BLaER1 (cell line): ENCODE measurements around the gene FMN2.

Experiments used
- H3K27ac ChIP-seq: shearing (Covaris generic); formaldehyde crosslinking; 2 replicates; pipeline ENCODE4 v1.8.1; 2022
- H3K27me3 ChIP-seq: shearing (Covaris generic); formaldehyde crosslinking; 2 replicates; pipeline ENCODE4 v1.8.1; 2022
- H3K36me3 ChIP-seq: shearing (Covaris generic); formaldehyde crosslinking; 2 replicates; pipeline ENCODE4 v1.8.1; 2022
- H3K4me1 ChIP-seq: shearing (Covaris generic); formaldehyde crosslinking; 2 replicates; pipeline ENCODE4 v1.8.1; 2022
- H3K4me2 ChIP-seq: shearing (Covaris generic); formaldehyde crosslinking; 2 replicates; pipeline ENCODE4 v1.8.1; 2022
- H3K4me3 ChIP-seq: shearing (Covaris generic); formaldehyde crosslinking; 2 replicates; pipeline ENCODE4 v1.8.1; 2022
- H3K9ac ChIP-seq: shearing (Covaris generic); formaldehyde crosslinking; 2 replicates; pipeline ENCODE4 v1.8.1; 2022
- H3K9me3 ChIP-seq: shearing (Covaris generic); formaldehyde crosslinking; 2 replicates; pipeline ENCODE4 v1.8.1; 2022
- H4K20me1 ChIP-seq: shearing (Covaris generic); formaldehyde crosslinking; 2 replicates; pipeline ENCODE4 v1.8.1; 2022
- Cebpa-rat ChIP-seq: shearing (Covaris generic); IDR thresholded peaks from 2 replicates; pipeline ENCODE4 v1.8.1; 2022

The FMN2 gene

DNA sequence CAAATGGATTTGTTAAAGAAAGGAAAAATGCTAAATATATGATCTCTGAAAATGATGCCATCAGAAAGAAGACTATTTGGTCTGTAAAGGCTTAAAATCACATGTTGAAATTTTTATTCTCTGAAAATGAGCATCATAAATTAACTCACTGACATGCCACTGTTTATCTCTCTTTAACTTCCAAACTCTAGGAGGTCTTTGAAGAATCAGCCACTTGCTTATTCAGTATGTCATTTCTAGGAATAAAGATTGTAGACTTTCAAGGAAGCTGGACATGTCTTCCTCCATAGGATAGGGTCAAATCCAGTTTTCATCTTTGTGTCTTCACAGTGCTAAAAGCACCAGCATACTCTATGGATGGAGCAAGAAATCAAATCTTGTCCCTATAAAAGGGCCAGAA, 147.6 kb downstream of the FMN2 start:
- no peak for TF ChIP-seq Cebpa-rat
- Histone ChIP-seq H3K4me1 (no peaks in the 10 kb centered on the region), H3K27me3 (no peaks in the 10 kb centered on the region), H3K9ac (no peak overlapping the region), H3K4me3 (no peak overlapping the region), H4K20me1 (no peaks in the 10 kb centered on the region), H3K9me3 (no peaks in the 10 kb centered on the region; the same call in 1 of the 2 replicates), H3K36me3 (no peaks in the 10 kb centered on the region), H3K27ac (no peak overlapping the region), H3K4me2 (no peak overlapping the region)

DNA sequence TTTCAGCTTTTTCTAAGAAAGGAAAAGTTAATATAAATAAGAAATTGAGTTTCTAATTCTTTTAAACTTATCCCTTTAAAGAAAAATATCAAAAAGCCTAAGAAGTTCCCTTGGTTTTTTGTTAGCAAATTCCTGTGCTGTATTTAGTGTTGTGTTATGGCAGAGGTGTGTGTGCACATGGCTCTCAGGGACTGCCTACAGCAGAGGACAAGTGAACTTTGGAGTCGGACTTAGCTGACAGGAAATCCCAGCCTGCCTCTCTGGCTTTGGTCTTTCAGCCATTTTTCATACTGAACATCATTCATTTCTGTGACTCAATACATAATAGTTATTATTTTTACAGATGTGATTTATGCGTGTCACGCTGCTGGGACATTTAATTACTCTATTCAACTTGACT, 149.6 kb downstream of the FMN2 start:
- Histone ChIP-seq H3K4me2 (no peak overlapping the region), H3K27me3 (no peaks in the 10 kb centered on the region), H3K9me3 (no peaks in the 10 kb centered on the region; the same call in 1 of the 2 replicates), H3K9ac (no peak overlapping the region), H3K36me3 (no peaks in the 10 kb centered on the region), H4K20me1 (no peaks in the 10 kb centered on the region), H3K4me3 (no peak overlapping the region), H3K4me1 (no peaks in the 10 kb centered on the region), H3K27ac (no peak overlapping the region)
- no peak for TF ChIP-seq Cebpa-rat

DNA sequence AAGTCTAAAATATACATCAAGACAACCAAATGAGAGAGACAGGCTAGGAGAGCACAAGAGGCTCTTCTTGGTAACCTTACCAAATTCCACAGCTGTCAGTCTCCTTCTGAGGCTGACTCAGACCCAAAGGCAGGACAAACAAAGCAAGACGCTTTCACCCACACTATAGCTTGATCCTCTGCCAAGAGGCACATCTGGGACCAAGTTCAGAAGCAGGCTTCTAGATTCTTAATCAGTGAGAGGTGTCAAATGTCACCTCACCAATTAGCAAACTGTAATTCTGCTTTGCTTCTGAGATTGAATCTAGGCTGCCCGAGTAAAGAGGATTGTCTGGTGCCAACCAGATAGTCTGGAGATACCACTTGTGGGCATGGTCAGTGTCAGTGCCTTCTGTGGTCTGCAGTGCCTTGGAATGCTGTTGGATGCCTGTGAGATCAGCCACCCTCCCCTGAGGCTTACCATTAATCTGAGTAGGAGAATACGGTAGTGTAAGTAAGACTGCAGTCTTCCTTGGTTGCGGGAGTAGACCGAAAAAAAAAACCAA, 151.0 kb downstream of the FMN2 start:
- no peak overlapping the region for H3K9ac ChIP-seq
- H3K4me3 ChIP-seq = no peak overlapping the region
- no peaks in the 10 kb centered on the region for H3K4me1 ChIP-seq
- no peak overlapping the region for H3K4me2 ChIP-seq
- H3K36me3 ChIP-seq = no peaks in the 10 kb centered on the region
- no peak for TF ChIP-seq Cebpa-rat
- no peak overlapping the region for H3K27ac ChIP-seq
- no peaks in the 10 kb centered on the region for H4K20me1 ChIP-seq
- no peaks in the 10 kb centered on the region; the same call in 1 of the 2 replicates for H3K9me3 ChIP-seq
- H3K27me3 ChIP-seq = no peaks in the 10 kb centered on the region

DNA sequence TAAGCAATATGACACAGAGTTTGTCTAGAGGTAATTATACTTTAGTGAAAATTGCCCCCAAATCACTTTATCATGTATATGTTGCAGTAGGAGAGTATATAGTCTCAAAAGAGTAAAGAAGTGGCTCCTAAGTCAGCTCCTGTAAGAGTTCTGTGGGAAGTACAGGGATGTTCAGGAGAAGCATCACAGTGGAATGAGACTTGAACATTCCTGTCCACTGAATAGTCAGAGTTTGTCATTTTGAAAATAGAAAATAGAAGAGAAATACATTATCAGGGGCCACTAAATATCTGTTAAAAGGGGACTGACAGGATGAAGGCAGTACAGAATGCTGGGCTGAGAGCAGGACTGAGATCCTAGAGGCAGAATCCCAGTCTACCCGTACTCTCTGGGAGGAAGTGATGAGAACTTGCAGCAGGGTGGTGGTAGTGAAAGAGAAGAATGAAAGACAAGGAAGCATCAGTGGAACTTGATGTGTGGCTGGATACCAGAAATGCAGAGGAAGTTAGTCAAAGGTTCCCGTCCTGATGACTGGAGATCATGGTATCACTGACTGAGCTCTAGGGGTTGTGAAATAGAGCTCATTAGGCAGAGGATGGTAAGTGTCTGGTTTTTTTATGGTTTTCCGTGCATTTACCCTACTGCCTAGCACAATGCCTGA, 153.4 kb downstream of the FMN2 start:
- H3K36me3 ChIP-seq = no peaks in the 10 kb centered on the region
- no peak for TF ChIP-seq Cebpa-rat
- H3K4me3 ChIP-seq = no peak overlapping the region
- no peak overlapping the region for H3K4me2 ChIP-seq
- no peaks in the 10 kb centered on the region for H4K20me1 ChIP-seq
- H3K9me3 ChIP-seq = peaks cover 4% of the 10 kb centered on the region; the same call in 1 of the 2 replicates
- no peak overlapping the region for H3K27ac ChIP-seq
- H3K27me3 ChIP-seq = no peaks in the 10 kb centered on the region
- no peaks in the 10 kb centered on the region for H3K4me1 ChIP-seq
- no peak overlapping the region for H3K9ac ChIP-seq

DNA sequence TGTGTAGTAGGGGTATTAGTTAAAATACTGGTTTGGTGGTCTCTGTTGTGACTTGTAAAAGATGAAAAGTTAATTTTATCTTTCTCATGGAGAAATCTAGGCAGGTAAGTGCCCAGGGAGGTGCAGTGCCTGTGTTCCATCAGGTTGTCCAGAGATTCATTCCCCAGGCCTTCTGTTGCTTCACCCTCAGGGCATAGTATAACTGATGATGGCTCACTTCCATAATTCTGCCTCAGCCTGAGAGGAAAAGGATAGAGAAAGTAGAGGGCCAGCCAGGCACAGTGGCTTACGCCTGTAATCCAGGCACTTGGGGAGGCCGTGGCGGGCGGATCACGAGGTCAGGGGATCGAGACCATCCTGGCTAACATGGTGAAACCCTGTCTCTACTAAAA, 153.9 kb downstream of the FMN2 start:
- Histone ChIP-seq H4K20me1 (no peaks in the 10 kb centered on the region), H3K27ac (no peak overlapping the region), H3K9me3 (peaks cover 4% of the 10 kb centered on the region; the same call in 1 of the 2 replicates), H3K27me3 (no peaks in the 10 kb centered on the region), H3K36me3 (no peaks in the 10 kb centered on the region), H3K4me3 (no peak overlapping the region), H3K4me1 (no peaks in the 10 kb centered on the region), H3K9ac (no peak overlapping the region), H3K4me2 (no peak overlapping the region)
- no peak for TF ChIP-seq Cebpa-rat

DNA sequence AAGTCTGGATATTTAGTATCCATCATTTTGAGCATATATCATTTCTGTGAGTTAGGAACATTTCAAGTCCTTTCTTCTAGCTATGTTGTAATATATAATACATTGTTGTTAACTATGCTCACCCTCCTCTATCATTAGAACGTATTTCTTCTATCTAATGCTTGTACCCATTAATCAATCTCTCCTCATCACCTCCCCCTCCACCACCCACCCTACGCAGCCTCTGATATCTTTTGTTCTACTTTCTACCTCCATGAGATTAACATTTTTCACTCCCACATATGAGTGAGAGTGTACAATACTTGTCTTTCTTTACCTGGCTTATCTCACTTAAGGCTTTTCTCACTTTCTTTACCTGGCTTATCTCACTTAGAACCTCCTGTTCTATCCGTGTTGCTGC, 156.2 kb downstream of the FMN2 start:
- Histone ChIP-seq H3K36me3 (no peaks in the 10 kb centered on the region), H3K27me3 (no peaks in the 10 kb centered on the region), H3K9ac (no peak overlapping the region), H4K20me1 (no peaks in the 10 kb centered on the region), H3K4me1 (no peaks in the 10 kb centered on the region), H3K4me2 (no peak overlapping the region), H3K9me3 (peaks cover 4% of the 10 kb centered on the region; the same call in 1 of the 2 replicates), H3K27ac (no peak overlapping the region), H3K4me3 (no peak overlapping the region)
- no peak for TF ChIP-seq Cebpa-rat

DNA sequence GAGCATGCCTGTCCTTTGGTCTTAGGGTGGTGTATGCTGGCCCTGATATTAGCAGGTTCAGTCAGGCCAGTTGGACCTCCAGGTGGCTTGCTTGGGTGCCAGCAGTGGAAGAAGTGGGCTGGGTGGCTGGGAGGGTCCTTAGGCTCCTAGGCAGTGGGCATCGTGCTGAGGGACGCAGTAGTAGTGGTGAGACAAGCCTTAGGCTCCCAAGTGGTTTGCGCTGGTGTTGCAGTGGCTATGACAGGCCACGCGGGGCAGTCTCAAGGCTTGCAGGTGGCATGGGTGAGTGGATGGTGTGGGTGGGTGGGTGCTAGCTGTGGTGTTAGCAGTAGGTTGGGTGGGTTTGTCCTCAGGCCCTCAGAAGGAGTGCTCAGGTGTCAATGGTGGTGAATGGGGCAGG, 162.3 kb downstream of the FMN2 start:
- H3K9me3 ChIP-seq = peaks cover 16% of the 10 kb centered on the region
- H3K27ac ChIP-seq = no peak overlapping the region
- H3K4me1 ChIP-seq = no peaks in the 10 kb centered on the region
- H4K20me1 ChIP-seq = no peaks in the 10 kb centered on the region
- TF ChIP-seq Cebpa-rat = no peak
- H3K36me3 ChIP-seq = no peaks in the 10 kb centered on the region
- no peak overlapping the region for H3K4me2 ChIP-seq
- no peak overlapping the region for H3K4me3 ChIP-seq
- H3K9ac ChIP-seq = no peak overlapping the region
- no peaks in the 10 kb centered on the region for H3K27me3 ChIP-seq

DNA sequence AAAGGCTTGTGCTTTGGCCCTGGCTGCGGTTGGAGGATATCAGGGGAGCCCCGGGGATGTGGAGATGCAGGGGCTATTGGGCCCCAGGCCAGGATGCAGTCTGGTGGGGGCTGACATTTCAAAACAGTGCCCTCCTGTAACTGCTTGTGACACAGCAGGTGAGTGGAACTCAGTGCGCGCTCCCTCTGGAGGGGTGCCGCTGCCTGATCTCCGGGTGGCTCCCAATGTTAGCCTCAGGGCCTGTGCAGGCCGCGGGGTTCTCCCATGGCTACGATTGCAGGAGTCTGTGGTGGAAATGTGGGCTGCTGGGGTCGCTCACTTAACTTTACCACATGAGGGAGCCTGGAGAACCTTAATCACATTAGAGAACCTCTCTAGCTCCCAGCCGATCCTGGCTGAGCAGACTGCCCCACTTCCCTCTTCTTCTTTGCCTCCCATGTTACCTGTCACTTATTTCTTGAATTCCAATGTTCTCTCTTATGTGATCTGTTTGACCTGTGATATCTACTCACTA, 163.2 kb downstream of the FMN2 start:
- Histone ChIP-seq H3K27me3 (no peaks in the 10 kb centered on the region), H3K4me3 (no peak overlapping the region), H3K9ac (no peak overlapping the region), H3K4me2 (no peak overlapping the region), H3K36me3 (no peaks in the 10 kb centered on the region), H3K9me3 (peaks cover 12% of the 10 kb centered on the region; the same call in 1 of the 2 replicates), H3K4me1 (no peaks in the 10 kb centered on the region), H3K27ac (no peak overlapping the region), H4K20me1 (no peaks in the 10 kb centered on the region)
- TF ChIP-seq Cebpa-rat = no peak

DNA sequence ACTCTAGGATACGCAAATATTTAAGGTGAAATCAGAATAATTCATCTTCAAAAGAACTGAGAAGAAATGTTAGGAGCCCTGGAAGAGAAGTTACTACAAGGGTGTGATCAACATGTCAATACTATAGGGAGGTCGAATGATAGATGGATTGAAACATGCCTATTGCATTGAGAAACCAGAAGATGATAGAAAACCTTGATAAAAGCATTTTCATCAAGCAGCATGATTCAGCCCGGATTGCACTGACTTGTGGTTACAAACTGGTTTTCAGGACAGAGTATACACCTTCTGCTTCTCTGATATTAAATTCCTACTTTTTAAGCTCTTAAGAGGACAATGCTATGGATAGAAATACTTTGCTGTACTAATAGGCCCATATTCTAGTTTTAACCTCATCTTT, 164.2 kb downstream of the FMN2 start:
- H3K36me3 ChIP-seq = no peaks in the 10 kb centered on the region
- no peaks in the 10 kb centered on the region for H3K4me1 ChIP-seq
- no peak for TF ChIP-seq Cebpa-rat
- H3K9ac ChIP-seq = no peak overlapping the region
- H4K20me1 ChIP-seq = no peaks in the 10 kb centered on the region
- H3K9me3 ChIP-seq = peaks cover 12% of the 10 kb centered on the region; the same call in 1 of the 2 replicates
- H3K27ac ChIP-seq = no peak overlapping the region
- no peak overlapping the region for H3K4me3 ChIP-seq
- no peaks in the 10 kb centered on the region for H3K27me3 ChIP-seq
- H3K4me2 ChIP-seq = no peak overlapping the region

DNA sequence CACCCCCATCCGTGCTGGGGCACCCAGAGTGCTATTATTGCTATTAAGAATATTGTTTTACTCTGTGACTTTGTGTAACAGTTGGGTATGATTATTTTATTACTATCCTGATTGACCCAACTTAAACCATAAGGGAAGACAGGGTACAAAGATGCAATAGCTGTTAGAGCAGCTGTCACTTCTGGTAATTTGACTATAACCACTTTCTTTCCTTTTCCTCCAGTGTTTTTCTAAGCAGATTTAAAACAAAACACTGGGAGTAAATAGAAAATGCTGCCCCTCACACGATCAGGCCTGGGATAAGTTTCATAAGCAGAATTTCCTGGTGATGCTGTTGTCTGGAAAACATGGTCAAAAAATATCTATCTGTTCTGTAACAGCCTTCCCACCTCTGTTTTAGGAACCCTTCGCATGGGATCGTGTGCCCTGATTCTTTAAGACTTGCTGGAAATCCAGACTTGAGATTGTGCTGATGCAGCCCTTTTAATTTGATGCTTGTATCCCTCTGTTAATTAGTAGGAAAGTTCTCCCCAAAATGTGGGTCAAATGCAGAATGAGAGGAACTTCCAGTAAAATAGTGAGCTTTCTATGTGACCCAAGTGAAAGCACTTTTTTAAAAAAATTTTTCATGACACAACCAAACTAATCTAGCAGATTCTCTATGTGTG, 165.3 kb downstream of the FMN2 start:
- H3K27me3 ChIP-seq = no peaks in the 10 kb centered on the region
- TF ChIP-seq Cebpa-rat = no peak
- H3K4me2 ChIP-seq = no peak overlapping the region
- H4K20me1 ChIP-seq = no peaks in the 10 kb centered on the region
- H3K4me3 ChIP-seq = no peak overlapping the region
- no peaks in the 10 kb centered on the region for H3K4me1 ChIP-seq
- no peak overlapping the region for H3K27ac ChIP-seq
- H3K36me3 ChIP-seq = no peaks in the 10 kb centered on the region
- H3K9ac ChIP-seq = no peak overlapping the region
- H3K9me3 ChIP-seq = peaks cover 12% of the 10 kb centered on the region; the same call in 1 of the 2 replicates
